ENCODE measurements around the gene TAS1R3.

Gene TAS1R3

GRCh38 chr1:1324524-1325287 lies 6.4 kb upstream of the TAS1R3 start, which contains the start of the genes CPTP and INTS11:
CPTP (plus strand) TSS chr1:1324802; CDS start chr1:1326911, 2,109 bp downstream.
INTS11 (minus strand) TSS chr1:1324660; CDS start chr1:1324608, 52 bp downstream.
- DNase-seq: peak; percentile 46

GRCh38 chr1:1325288-1326074 lies 5.6 kb upstream of the TAS1R3 start:
- DNase-seq: no peak

- no peak for DNase-seq
Observed at GRCh38 chr1:1326075-1326605, 4.9 kb upstream of the TAS1R3 start.

DNA sequence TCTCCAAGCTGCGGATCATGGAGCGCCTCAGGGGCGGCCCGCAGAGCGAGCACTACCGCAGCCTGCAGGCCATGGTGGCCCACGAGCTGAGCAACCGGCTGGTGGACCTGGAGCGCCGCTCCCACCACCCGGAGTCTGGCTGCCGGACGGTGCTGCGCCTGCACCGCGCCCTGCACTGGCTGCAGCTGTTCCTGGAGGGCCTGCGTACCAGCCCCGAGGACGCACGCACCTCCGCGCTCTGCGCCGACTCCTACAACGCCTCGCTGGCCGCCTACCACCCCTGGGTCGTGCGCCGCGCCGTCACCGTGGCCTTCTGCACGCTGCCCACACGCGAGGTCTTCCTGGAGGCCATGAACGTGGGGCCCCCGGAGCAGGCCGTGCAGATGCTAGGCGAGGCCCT lies 3.8 kb upstream of the TAS1R3 start:
- DNase-seq: no peak

GRCh38 chr1:1328254-1328653 lies 2.8 kb upstream of the TAS1R3 start:
- no peak for DNase-seq

DNA sequence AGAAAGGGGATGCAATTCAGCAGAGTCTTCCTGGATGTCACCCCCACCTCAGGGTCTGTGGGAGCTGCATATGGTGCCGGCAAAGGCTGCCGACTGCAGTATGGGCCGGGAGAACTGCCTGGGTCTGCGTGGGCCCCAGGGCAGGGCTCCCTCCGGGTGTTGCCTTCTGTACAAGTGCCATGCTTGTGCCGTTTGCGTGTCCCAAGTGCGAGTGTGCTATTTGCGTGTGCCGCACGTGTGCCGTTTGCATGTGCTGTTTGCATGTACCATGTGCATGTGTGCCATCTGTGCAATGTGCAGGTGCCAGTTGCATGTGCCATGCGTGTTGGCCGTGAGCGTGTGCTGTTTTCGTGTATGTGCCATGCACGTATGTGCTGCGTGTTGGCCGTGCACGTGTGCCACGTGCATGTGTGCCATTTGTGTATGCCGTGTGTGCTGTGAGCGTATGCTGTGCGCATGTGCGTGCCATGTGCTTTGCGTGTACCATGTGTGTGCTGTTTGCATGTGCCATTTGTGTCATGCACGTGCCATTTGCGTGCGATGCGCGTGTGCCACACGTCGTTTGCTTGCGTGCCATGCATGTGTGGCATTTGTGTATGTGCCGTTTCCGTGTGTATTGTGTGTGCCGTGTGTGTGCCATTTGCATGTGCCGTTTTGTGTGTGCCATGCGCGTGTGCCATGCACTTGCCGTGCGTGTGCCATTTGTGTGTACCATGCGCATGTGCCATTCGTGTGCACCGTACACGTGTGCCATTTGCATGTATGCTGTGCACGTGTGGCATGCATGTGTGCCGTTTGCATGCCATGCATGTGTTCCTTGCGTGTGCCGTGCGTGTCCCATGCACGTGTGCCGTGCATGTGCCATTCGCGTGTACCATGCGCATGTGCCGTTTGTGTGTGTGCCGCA lies 1.5 kb upstream of the TAS1R3 start:
- DNase-seq: no peak

DNA sequence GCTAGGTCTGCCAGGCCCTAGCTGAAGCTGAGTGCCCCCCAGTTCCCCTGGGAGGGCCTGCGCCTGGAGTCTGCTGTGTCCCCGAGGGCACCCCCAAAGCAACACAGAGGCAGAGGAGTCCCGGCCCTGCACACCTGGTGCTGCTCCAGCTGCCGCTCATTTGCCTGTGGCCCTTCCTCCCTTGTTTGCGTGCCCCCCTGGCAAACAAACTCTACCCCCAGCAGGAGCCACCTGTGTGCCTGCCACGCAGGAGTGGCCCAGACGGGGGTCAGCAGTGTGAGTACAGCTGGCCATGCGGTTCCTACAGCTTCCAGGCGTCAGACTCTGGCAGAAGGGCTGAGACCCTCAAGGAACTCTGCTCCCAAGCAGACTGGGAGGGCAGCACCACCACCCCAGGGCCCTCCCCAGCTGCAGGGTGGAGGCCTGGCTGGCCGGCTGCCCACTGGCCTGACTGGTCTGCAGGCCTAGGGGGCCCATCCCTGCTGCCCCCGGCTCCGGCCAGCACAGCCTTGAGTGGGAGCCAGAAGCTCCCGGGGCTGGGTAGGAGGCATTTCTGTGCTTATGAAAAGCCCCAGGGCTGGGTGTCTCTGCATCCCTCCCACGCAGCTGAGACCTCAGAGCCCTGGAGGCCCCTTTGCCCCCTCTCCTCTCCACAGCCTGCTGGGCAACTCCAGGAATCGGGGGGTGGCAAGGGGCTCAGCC lies 563 bp upstream of the TAS1R3 start:
- no peak for DNase-seq

DNA sequence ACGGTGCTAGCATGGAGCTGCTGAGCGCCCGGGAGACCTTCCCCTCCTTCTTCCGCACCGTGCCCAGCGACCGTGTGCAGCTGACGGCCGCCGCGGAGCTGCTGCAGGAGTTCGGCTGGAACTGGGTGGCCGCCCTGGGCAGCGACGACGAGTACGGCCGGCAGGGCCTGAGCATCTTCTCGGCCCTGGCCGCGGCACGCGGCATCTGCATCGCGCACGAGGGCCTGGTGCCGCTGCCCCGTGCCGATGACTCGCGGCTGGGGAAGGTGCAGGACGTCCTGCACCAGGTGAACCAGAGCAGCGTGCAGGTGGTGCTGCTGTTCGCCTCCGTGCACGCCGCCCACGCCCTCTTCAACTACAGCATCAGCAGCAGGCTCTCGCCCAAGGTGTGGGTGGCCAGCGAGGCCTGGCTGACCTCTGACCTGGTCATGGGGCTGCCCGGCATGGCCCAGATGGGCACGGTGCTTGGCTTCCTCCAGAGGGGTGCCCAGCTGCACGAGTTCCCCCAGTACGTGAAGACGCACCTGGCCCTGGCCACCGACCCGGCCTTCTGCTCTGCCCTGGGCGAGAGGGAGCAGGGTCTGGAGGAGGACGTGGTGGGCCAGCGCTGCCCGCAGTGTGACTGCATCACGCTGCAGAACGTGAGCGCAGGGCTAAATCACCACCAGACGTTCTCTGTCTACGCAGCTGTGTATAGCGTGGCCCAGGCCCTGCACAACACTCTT lies 1.1 kb downstream of the TAS1R3 start:
- no peak for DNase-seq

DNA sequence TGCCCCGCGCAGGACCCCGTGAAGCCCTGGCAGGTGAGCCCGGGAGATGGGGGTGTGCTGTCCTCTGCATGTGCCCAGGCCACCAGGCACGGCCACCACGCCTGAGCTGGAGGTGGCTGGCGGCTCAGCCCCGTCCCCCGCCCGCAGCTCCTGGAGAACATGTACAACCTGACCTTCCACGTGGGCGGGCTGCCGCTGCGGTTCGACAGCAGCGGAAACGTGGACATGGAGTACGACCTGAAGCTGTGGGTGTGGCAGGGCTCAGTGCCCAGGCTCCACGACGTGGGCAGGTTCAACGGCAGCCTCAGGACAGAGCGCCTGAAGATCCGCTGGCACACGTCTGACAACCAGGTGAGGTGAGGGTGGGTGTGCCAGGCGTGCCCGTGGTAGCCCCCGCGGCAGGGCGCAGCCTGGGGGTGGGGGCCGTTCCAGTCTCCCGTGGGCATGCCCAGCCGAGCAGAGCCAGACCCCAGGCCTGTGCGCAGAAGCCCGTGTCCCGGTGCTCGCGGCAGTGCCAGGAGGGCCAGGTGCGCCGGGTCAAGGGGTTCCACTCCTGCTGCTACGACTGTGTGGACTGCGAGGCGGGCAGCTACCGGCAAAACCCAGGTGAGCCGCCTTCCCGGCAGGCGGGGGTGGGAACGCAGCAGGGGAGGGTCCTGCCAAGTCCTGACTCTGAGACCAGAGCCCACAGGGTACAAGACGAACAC lies 1.8 kb downstream of the TAS1R3 start:
- no peak for DNase-seq

DNA sequence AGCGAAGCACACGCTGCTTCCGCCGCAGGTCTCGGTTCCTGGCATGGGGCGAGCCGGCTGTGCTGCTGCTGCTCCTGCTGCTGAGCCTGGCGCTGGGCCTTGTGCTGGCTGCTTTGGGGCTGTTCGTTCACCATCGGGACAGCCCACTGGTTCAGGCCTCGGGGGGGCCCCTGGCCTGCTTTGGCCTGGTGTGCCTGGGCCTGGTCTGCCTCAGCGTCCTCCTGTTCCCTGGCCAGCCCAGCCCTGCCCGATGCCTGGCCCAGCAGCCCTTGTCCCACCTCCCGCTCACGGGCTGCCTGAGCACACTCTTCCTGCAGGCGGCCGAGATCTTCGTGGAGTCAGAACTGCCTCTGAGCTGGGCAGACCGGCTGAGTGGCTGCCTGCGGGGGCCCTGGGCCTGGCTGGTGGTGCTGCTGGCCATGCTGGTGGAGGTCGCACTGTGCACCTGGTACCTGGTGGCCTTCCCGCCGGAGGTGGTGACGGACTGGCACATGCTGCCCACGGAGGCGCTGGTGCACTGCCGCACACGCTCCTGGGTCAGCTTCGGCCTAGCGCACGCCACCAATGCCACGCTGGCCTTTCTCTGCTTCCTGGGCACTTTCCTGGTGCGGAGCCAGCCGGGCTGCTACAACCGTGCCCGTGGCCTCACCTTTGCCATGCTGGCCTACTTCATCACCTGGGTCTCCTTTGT lies 2.6 kb downstream of the TAS1R3 start:
- DNase-seq: no peak

DNA sequence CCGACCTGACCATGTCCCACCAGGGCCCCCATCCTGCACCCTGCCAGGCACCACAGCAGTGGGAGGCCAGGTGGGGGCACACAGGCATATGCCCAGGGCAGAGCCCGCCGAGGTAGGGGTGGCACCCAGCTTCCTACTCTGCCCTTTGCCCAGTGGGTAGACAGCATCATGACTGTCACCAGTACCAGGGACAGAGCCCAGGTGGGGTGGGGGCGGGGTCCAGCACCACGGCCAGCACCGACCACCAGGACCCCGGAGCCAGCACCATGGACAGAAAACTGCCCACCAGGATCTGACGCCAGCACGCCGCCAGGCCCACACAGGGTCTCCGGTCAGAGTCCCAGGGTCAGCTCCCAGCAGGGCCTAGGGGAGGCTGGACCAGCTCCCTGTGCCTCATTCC lies 3.8 kb downstream of the TAS1R3 start:
- no peak for DNase-seq

DNA sequence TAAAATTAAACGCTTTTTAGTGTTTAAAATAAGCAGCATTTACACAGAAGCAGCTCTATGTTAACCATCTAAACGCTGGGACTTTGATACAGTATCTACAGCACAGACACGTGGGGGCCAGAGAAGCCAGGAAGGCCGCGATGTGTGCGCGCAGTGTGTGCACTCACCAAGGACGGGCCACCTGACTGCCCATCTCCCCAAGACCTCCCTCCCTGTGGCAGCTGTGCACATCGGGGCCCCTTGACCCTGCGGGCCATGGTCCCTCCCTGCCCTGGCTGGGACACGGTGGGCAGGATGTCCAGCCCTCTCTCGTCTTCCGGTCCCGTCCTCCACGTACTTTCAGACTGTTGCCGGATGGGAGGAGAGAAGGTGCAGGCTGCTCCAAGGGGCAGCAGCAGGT lies 4.2 kb downstream of the TAS1R3 start:
- no peak for DNase-seq

GRCh38 chr1:1335792-1336248 lies 4.7 kb downstream of the TAS1R3 start:
- no peak for DNase-seq

DNA sequence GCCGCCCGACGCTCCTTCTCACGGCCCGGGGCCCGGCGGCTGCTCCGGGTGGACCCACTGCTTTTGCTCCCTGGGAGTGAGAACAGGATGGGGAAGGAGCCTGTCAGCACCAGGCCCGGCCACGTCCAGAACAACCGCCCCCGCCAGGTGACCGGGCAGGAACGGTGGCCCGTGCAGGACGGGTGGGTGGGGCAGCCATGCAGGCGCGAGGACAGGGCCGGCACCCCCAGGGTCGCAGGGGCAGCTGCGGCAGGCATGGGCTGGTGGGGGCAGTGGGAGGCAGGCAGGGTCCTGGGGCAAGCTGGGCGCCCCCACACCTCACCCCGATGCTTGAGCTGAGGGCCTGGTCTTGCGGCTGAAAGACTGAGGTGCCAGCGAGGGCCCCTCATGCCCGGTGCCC lies 5.4 kb downstream of the TAS1R3 start:
- DNase-seq: no peak

GRCh38 chr1:1336931-1337792 lies 6.1 kb downstream of the TAS1R3 start:
- DNase-seq: no peak

DNA sequence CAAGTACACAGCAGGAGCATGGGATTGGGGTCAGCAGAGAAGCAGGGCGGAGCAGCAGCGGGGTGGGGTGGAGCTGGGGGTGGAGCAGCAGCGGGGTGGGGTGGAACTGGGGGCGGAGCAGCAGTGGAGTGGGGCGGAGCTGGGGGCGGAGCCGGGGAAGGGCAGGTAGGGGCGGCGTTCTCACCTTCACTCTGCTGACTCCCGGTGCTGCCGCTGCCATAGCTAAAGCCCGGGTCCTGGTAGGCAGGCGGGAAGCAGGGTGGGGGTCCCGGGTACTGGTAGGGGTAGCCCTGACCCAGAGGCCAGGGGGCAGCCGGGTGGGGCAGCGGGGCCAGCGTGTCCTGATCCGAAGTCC lies 6.7 kb downstream of the TAS1R3 start:
- no peak for DNase-seq

DNA sequence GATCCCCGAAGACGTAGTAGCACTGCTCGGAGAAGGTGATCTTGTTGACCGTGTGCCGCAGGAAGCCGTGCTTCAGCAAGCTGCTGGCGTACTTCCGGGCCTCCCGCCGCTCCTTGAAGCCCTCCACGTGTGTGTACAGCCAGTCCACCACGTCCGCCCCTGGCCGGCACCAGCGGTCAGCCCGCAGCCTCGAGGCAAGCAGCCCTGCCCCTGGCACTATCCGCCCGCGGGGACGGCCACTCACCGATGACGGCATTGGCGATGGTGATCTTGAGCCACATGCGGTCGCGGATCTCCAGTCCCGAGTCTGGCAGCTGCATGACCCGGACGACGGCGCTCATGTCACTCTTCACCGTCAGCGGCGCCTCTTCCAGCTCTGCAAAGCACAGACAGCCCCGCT lies 7.2 kb downstream of the TAS1R3 start:
- no peak for DNase-seq

- no peak for DNase-seq
Observed at GRCh38 chr1:1340185-1340584, 9.1 kb downstream of the TAS1R3 start.

Measured in NCI-H2081 treated with DMSO at 0.1 percent for 48 hours (cell line).